Measurements from ENCODE around the gene SLC38A10. TPM values are rescaled to one million over a fixed set of nuclear protein-coding genes. Genes with fewer than 3 reads are reported as not detected.
A peak's percentile ranks its signal among the peaks of the same experiment; 100 is the strongest.

Gene SLC38A10
- 109 TPM for total RNA-seq (2021; ENCODE audit: unreplicated experiment)
- polyA plus RNA-seq (2012), result 75.0 and 96.2 TPM in 2 replicates
- percentile 80 among the genes with signal in this experiment for Bru-seq, nascent RNA
- percentile 90 among the genes with signal in this experiment for BruChase-seq, experiment 1, labeled RNA remaining after a 6-hour chase
- BruChase-seq, experiment 2, labeled RNA remaining after a 2-hour chase, result percentile 86 among the genes with signal in this experiment
- long read RNA-seq, full-length matches to known transcripts, result 235 of 517 reads
- long read RNA-seq, partial matches to known transcripts, result 77 of 517 reads
- long read RNA-seq, other reads (novel, unspliced or antisense), result 205 of 517 reads

- no TSS peak for BruUV-seq (replicated peaks)
- intact Hi-C loops (cut with micrococcal nuclease), result loop anchor here (2.0 to 5.0 kb wide), 2 partner anchors 100 to 192 kb away; partner anchors contain the start of gene BAHCC1
These were observed at the start of gene SLC38A10 for GRCh38 chr17:81295031-81295675. SLC38A10 (minus strand) TSS chr17:81295307; CDS start chr17:81294921, 386 bp downstream.

More at GRCh38 chr17:81295031-81295675, at the start of gene SLC38A10:
- peak within 1 kb of the TSS; percentile 84 for H3K9ac ChIP-seq (ENCODE audit: low read length)
- H3K9me2 ChIP-seq (ENCODE audit: insufficient read depth), result no peaks in the 10 kb centered on the region
- ATAC-seq (peak; percentile 81), DNase-seq (ENCODE audit: low read depth, low spot score) (peak; percentile 73)
- TF ChIP-seq ZFX (IDR thresholded peaks at IDR 0.05) (peak; percentile 88; the same call in 1 of the 2 replicates), JUND (IDR thresholded peaks at IDR 0.05) (no peak), POLR2AphosphoS5 (IDR thresholded peaks at IDR 0.05; ENCODE audit: low read depth, low read length) (peak; percentile 99), CEBPB (IDR thresholded peaks at IDR 0.05; ENCODE audit: low read depth) (no peak), TCF7L2 (IDR thresholded peaks at IDR 0.05; ENCODE audit: borderline replicate concordance, extremely low read depth, insufficient read depth, insufficient read length) (no peak), ZBTB33 (IDR thresholded peaks at IDR 0.05; ENCODE audit: extremely low read depth, insufficient replicate concordance, low read length) (peak; percentile 30), YY1 (IDR thresholded peaks at IDR 0.05; ENCODE audit: extremely low read depth, insufficient replicate concordance, low read depth, low read length) (no peak), EGR1 (IDR thresholded peaks at IDR 0.05; ENCODE audit: low read depth) (peak; percentile 55; the same call in 1 of the 2 replicates), CBX3 (IDR thresholded peaks at IDR 0.05; ENCODE audit: low read depth) (no peak), POLR2A (IDR thresholded peaks at IDR 0.05; ENCODE audit: borderline replicate concordance, extremely low read depth, insufficient read depth, insufficient read length) (peak; percentile 87), ZNF274 (IDR thresholded peaks at IDR 0.05; ENCODE audit: low read depth, low read length) (no peak), SIN3A (IDR thresholded peaks at IDR 0.05; ENCODE audit: low read depth) (peak; percentile 95)
- H3K4me3 ChIP-seq (replicated peaks in 1 of 2; ENCODE audit: low read depth in 1 of 2, low read length in 2 of 2), result peak within 1 kb of the TSS; percentile 78 to 82
- H3K4me2 ChIP-seq (ENCODE audit: low read length), result peak within 1 kb of the TSS; percentile 81
- ChIA-PET POLR2A (interaction anchor here (0.8 to 1.7 kb wide), 15 partner anchors 11 to 217 kb away, joined by 3 to 7 read pairs (median 3); partner anchors contain the start of genes ACTG1 and BAHCC1), CTCF (interaction anchor here (0.6 to 2.0 kb wide), 9 partner anchors 12 to 212 kb away, joined by 3 to 9 read pairs (median 5); partner anchors contain the start of gene BAHCC1), RAD21 (ENCODE audit: low non-redundant PET in 1 of 2, low total read pairs in 2 of 2, uncharacterized antibody in 2 of 2, unreplicated experiment in 2 of 2) (interaction anchor here (0.6 to 1.4 kb wide), 7 partner anchors 34 to 177 kb away, joined by 3 to 4 read pairs (median 3); no protein-coding TSS in a partner anchor)
- peaks cover 38% of the 10 kb centered on the region for H3K79me2 ChIP-seq (ENCODE audit: insufficient read depth, low read length)
- H3K36me3 ChIP-seq (ENCODE audit: control insufficient read depth in 1 of 2, insufficient read depth in 2 of 2, low read length in 2 of 2), result peaks cover 3 to 4% of the 10 kb centered on the region in 2 experiments; a peak in 3 of 4 replicates
- no peaks in the 10 kb centered on the region for H3K9me3 ChIP-seq (ENCODE audit: control insufficient read depth in 1 of 2, insufficient read depth in 1 of 2, low read depth in 1 of 2, low read length in 2 of 2)
- peak within 1 kb of the TSS; percentile 44 for H2AFZ ChIP-seq (ENCODE audit: low read depth, low read length, poor library complexity, severe bottlenecking)
- H3K27ac ChIP-seq (ENCODE audit: low read depth, low read length), result peak within 1 kb of the TSS; percentile 98
- no peaks in the 10 kb centered on the region for H3K27me3 ChIP-seq (ENCODE audit: insufficient read depth, low read length)
- peaks cover 3% of the 10 kb centered on the region; the same call in 1 of the 2 replicates for H4K20me1 ChIP-seq (ENCODE audit: insufficient read depth)
- H3K4me1 ChIP-seq (ENCODE audit: control insufficient read depth in 1 of 2, insufficient read depth in 2 of 2, low read length in 2 of 2), result peaks cover 17 to 37% of the 10 kb centered on the region in 2 experiments; a peak in 3 of 4 replicates
